Activated CD8-positive, alpha-beta T cell treated with anti-CD3 and anti-CD28 coated beads for 36 hours (primary cell): ENCODE measurements around the gene FRMD4A. TPM values are rescaled to one million over a fixed set of nuclear protein-coding genes. Genes with fewer than 3 reads are reported as not detected.
A peak's percentile ranks its signal among the peaks of the same experiment; 100 is the strongest.

Source experiments
- ATAC-seq: fragments of 200-7000 bp; cut with Tn5 transposase; one replicate; pipeline ENCODE4 v1.10.0; 2021; ENCODE audit warnings: mild to moderate bottlenecking, moderate library complexity
- CTCF ChIA-PET: fragments of 350-600 bp; sonication (Branson Sonifier 250); formaldehyde crosslinking; loops from one replicate; lab custom pipeline; 2021; ENCODE audit warnings: antibody characterized with exemption; lab: Charles Lee
- POLR2A ChIA-PET: fragments of 350-600 bp; sonication (Branson Sonifier 250); formaldehyde crosslinking; loops from one replicate; lab custom pipeline; 2021; ENCODE audit warnings: antibody characterized with exemption; lab: Charles Lee
- DNase-seq: peaks from one replicate; pipeline ENCODE4 v3.0.0-alpha.2; 2020
- H3K27ac Mint-ChIP-seq: one replicate; pipeline ENCODE4 v1.8.0; 2021; ENCODE audit warnings: mild to moderate bottlenecking, mixed read lengths
- H3K27me3 Mint-ChIP-seq: one replicate; pipeline ENCODE4 v1.8.0; 2021; ENCODE audit warnings: mixed read lengths
- H3K36me3 Mint-ChIP-seq: one replicate; pipeline ENCODE4 v1.8.0; 2021; ENCODE audit warnings: low read depth, mixed read lengths
- H3K4me1 Mint-ChIP-seq: one replicate; pipeline ENCODE4 v1.8.0; 2021; ENCODE audit warnings: low read depth, mixed read lengths
- H3K4me3 Mint-ChIP-seq: one replicate; pipeline ENCODE4 v1.8.0; 2021; ENCODE audit warnings: mild to moderate bottlenecking, moderate library complexity, mixed read lengths
- H3K9me3 Mint-ChIP-seq: one replicate; pipeline ENCODE4 v1.8.0; 2021; ENCODE audit warnings: mixed read lengths
- intact Hi-C: fragments of 100-400 bp; cut with micrococcal nuclease; formaldehyde crosslinking; loops from one replicate; pipeline ENCODE4 v1.10.0; 2022
- total RNA-seq, 2 experiments: library from RNA; stranded (reverse); gene quantifications; one replicate each; pipeline ENCODE4 v1.2.3, GENCODE V29; 2021
- TF ChIP-seq, protein P1 (sequence below): fragments of 200-600 bp; IDR thresholded peaks from one replicate; pipeline ENCODE4 v1.8.0; 2022; ENCODE audit warnings: antibody characterized with exemption, mild to moderate bottlenecking

The FRMD4A gene
- total RNA-seq, 2 experiments from 2014 or later: 2.1 to 2.8 TPM

GRCh38 chr10:13660551-13660920 is 670.2 kb downstream of the FRMD4A start:
- TF ChIP-seq, protein P1, sequence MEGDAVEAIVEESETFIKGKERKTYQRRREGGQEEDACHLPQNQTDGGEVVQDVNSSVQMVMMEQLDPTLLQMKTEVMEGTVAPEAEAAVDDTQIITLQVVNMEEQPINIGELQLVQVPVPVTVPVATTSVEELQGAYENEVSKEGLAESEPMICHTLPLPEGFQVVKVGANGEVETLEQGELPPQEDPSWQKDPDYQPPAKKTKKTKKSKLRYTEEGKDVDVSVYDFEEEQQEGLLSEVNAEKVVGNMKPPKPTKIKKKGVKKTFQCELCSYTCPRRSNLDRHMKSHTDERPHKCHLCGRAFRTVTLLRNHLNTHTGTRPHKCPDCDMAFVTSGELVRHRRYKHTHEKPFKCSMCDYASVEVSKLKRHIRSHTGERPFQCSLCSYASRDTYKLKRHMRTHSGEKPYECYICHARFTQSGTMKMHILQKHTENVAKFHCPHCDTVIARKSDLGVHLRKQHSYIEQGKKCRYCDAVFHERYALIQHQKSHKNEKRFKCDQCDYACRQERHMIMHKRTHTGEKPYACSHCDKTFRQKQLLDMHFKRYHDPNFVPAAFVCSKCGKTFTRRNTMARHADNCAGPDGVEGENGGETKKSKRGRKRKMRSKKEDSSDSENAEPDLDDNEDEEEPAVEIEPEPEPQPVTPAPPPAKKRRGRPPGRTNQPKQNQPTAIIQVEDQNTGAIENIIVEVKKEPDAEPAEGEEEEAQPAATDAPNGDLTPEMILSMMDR: no peak
- Mint-ChIP-seq H3K27me3 (no peaks in the 10 kb centered on the region), H3K4me3 (no peak overlapping the region), H3K36me3 (no peaks in the 10 kb centered on the region), H3K9me3 (no peaks in the 10 kb centered on the region), H3K4me1 (peaks cover 14% of the 10 kb centered on the region), H3K27ac (no peak overlapping the region)
- ChIA-PET POLR2A (no interaction called here), CTCF (interaction anchor here (1.0 to 2.3 kb wide), 10 partner anchors 9 to 136 kb away, joined by 3 to 16 read pairs (median 5); no protein-coding TSS in a partner anchor)
- intact Hi-C loops: loop anchor here (1.0 kb wide), 1 partner anchor 118 kb away; no protein-coding TSS in a partner anchor
- no peak for ATAC-seq
- DNase-seq: peak; percentile 7

DNA sequence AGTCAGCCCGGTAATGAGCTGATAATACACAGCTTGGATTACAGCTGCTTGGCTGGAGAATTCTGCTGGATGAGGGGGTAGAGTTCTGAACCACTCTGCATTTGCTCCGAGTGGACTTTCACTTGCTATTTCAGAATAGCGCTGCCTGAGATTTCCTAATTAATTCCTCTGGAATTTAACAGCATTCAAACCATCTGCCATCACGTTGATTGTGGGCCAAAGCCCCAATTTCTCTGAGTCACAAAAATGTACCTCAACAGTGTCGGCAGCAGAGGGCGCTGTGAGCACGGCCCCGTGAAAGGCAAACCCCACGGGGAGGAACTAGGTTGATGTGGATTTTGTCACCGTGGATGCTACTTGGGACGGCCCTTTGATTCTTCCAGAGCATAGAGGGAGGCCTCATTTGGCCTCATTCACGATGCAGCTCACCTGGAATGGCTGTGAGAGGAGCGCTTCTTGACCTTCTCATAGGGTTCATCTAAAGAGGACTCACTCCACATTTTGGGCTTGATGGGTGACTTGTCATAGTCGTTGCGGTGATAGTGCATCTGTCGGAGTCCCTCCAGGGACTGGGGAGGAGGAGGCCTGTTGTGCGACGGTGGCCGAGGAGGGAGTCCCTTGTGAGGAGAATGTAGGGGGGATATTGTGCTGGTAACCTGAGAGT is 670.7 kb downstream of the FRMD4A start:
- ChIA-PET POLR2A (interaction anchor here (1.1 kb wide), 1 partner anchor 18 kb away, joined by 3 read pairs; no protein-coding TSS in a partner anchor), CTCF (interaction anchor here (0.6 to 2.3 kb wide), 29 partner anchors 9 to 249 kb away, joined by 3 to 16 read pairs (median 3); no protein-coding TSS in a partner anchor)
- H3K27me3 Mint-ChIP-seq: no peaks in the 10 kb centered on the region
- peak overlapping the region; percentile 62 for H3K4me3 Mint-ChIP-seq
- peak overlapping the region; percentile 63 for H3K27ac Mint-ChIP-seq
- peak; percentile 72 for DNase-seq
- TF ChIP-seq, protein P1: peak; percentile 92
- H3K36me3 Mint-ChIP-seq: no peaks in the 10 kb centered on the region
- H3K4me1 Mint-ChIP-seq: peaks cover 14% of the 10 kb centered on the region
- peak; percentile 74 for ATAC-seq
- no peaks in the 10 kb centered on the region for H3K9me3 Mint-ChIP-seq
- intact Hi-C loops: loop anchor here (1.0 kb wide), 1 partner anchor 118 kb away; no protein-coding TSS in a partner anchor

DNA sequence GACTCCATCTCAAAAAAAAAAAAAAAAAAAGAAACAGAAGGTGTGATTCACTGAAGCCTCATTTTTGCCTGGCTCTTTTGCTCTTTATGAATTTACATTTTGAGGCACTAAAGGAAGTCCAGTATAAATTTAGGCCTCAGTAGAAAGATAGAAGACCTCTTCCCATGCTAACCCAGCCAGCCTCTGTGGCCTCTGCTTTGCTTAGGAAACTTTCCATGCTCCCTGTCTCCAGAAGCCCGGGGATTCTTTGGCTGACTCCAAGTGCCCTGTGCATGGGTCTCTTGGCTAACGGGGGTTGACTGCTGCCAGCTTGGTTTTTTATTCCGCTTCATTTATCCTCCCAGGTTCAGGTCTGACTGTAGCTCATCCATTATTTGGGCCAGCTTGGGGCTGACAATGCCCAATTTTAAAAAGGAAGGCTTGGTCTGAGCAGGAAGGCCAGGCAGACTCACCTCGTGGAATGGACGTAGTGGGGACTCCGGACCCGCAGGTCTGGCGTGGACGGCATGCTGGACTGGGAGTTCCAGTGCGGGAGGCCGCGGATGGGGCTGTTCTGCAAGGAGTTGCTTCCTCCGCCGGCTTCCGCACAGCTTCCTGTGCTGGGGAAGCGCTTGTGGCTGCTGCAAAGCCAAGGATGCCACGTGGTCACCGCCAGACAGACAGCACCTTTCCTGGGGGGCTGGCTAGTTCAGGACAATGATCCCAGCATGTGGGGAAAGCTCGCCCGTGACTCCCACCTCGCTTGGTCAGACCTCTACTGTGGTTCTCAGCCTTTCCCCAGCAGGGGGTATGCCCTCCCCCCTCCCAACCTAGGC is 671.6 kb downstream of the FRMD4A start:
- Mint-ChIP-seq H3K27me3 (no peaks in the 10 kb centered on the region), H3K4me1 (peaks cover 14% of the 10 kb centered on the region), H3K36me3 (no peaks in the 10 kb centered on the region), H3K4me3 (peak overlapping the region; percentile 62), H3K27ac (peak overlapping the region; percentile 70), H3K9me3 (no peaks in the 10 kb centered on the region)
- DNase-seq (peak; percentile 8), ATAC-seq (peak; percentile 11)
- ChIA-PET CTCF (interaction anchor here (0.6 to 2.3 kb wide), 28 partner anchors 8 to 248 kb away, joined by 3 to 16 read pairs (median 3); no protein-coding TSS in a partner anchor), POLR2A (interaction anchor here (1.1 kb wide), 1 partner anchor 17 kb away, joined by 3 read pairs; no protein-coding TSS in a partner anchor)
- intact Hi-C loops: no loop called here
- TF ChIP-seq, protein P1: no peak

DNA sequence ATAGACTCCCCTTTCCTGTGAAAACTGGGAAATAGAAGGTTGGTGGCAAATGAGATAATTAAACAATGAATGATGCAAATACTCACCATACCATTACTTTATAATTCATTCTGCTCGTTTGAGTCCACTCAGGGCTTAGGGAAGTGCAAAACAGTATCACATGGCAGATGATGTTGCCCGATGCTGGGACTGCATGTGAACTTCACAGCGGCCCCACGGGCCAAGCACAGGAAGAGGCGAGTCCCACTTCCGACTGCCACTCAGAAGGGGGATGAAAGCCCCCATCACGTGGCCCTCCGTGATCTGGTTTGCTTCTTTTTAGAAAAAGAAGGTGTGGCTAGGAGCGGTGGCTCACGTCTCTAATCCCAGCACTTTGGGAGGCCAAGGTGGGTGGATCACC is 672.5 kb downstream of the FRMD4A start:
- Mint-ChIP-seq H3K27me3 (no peaks in the 10 kb centered on the region), H3K4me3 (peak overlapping the region; percentile 62), H3K9me3 (no peaks in the 10 kb centered on the region), H3K4me1 (peaks cover 14% of the 10 kb centered on the region), H3K27ac (peak overlapping the region; percentile 38), H3K36me3 (no peaks in the 10 kb centered on the region)
- DNase-seq: peak; percentile 55
- CTCF ChIA-PET: no interaction called here
- intact Hi-C loops: no loop called here
- ATAC-seq: peak; percentile 57
- POLR2A ChIA-PET: no interaction called here
- TF ChIP-seq, protein P1: no peak
